ENCODE measurements around the gene NUCKS1.

NUCKS1 gene

GRCh38 chr1:205770618-205771017 is 20.6 kb upstream of the NUCKS1 start:
- CTCF ChIA-PET = interaction anchor here (0.5 kb wide), 1 partner anchor 12 kb away, joined by 6 read pairs; no protein-coding TSS in a partner anchor
- POLR2A ChIA-PET = no interaction called here
- no peak for TF ChIP-seq ARNT (IDR thresholded peaks at IDR 0.05)
- no peak for TF ChIP-seq ELF4 (IDR thresholded peaks at IDR 0.05)
- TF ChIP-seq SP1 (IDR thresholded peaks at IDR 0.05) = no peak
- no peak for TF ChIP-seq L3MBTL2 (conservative IDR thresholded peaks at IDR 0.05)
- TF ChIP-seq HDGF (IDR thresholded peaks at IDR 0.05; ENCODE audit: borderline replicate concordance) = no peak
- no peak for TF ChIP-seq FOXA1 (IDR thresholded peaks at IDR 0.05)
- TF ChIP-seq ZNF384 (IDR thresholded peaks at IDR 0.05) = no peak
- DNase-seq (ENCODE audit: extremely low spot score) = no peak

GRCh38 chr1:205769641-205770365 is 19.8 kb upstream of the NUCKS1 start:
- ChIA-PET POLR2A (interaction anchor here (0.9 kb wide), 1 partner anchor 42 kb away, joined by 3 read pairs; no protein-coding TSS in a partner anchor), CTCF (no interaction called here)
- no peak for DNase-seq (ENCODE audit: extremely low spot score)
- no peak for TF ChIP-seq CTBP1 (IDR thresholded peaks at IDR 0.05; ENCODE audit: borderline replicate concordance)
- no peak for TF ChIP-seq SUZ12 (IDR thresholded peaks at IDR 0.05)
- TF ChIP-seq BHLHE40 (IDR thresholded peaks at IDR 0.05; ENCODE audit: borderline replicate concordance) = no peak
- no peak for TF ChIP-seq L3MBTL2 (conservative IDR thresholded peaks at IDR 0.05)
- no peak for TF ChIP-seq NFRKB (IDR thresholded peaks at IDR 0.05)
- no peak for TF ChIP-seq FOXK2 (IDR thresholded peaks at IDR 0.05)
- TF ChIP-seq TARDBP (IDR thresholded peaks at IDR 0.05) = no peak
- TF ChIP-seq FOXA1 (IDR thresholded peaks at IDR 0.05) = no peak
- TF ChIP-seq LEF1 (IDR thresholded peaks at IDR 0.05; ENCODE audit: borderline replicate concordance) = no peak
- TF ChIP-seq ARNT (IDR thresholded peaks at IDR 0.05) = no peak
- no peak for TF ChIP-seq HDGF (IDR thresholded peaks at IDR 0.05; ENCODE audit: borderline replicate concordance)
- TF ChIP-seq ZNF384 (IDR thresholded peaks at IDR 0.05) = no peak
- no peak for TF ChIP-seq PKNOX1 (IDR thresholded peaks at IDR 0.05)
- TF ChIP-seq SP1 (IDR thresholded peaks at IDR 0.05) = no peak
- TF ChIP-seq ELF4 (IDR thresholded peaks at IDR 0.05) = no peak
- TF ChIP-seq FOXM1 (IDR thresholded peaks at IDR 0.05; ENCODE audit: borderline replicate concordance) = no peak

- CTCF ChIA-PET = no interaction called here
- TF ChIP-seq NFRKB (IDR thresholded peaks at IDR 0.05) = no peak
- no peak for TF ChIP-seq ELF4 (IDR thresholded peaks at IDR 0.05)
- no peak for TF ChIP-seq HDGF (IDR thresholded peaks at IDR 0.05; ENCODE audit: borderline replicate concordance)
- TF ChIP-seq ARNT (IDR thresholded peaks at IDR 0.05) = no peak
- no peak for TF ChIP-seq LEF1 (IDR thresholded peaks at IDR 0.05; ENCODE audit: borderline replicate concordance)
- POLR2A ChIA-PET = interaction anchor here (0.7 kb wide), 1 partner anchor 43 kb away, joined by 3 read pairs; no protein-coding TSS in a partner anchor
- DNase-seq (ENCODE audit: extremely low spot score) = no peak
These were observed 17.3 kb upstream of the NUCKS1 start for GRCh38 chr1:205767248-205767647.

GRCh38 chr1:205766570-205766969 is 16.6 kb upstream of the NUCKS1 start:
- no peak for TF ChIP-seq BHLHE40 (IDR thresholded peaks at IDR 0.05; ENCODE audit: borderline replicate concordance)
- DNase-seq (ENCODE audit: extremely low spot score) = no peak
- ChIA-PET POLR2A (interaction anchor here (1.0 kb wide), 1 partner anchor 17 kb away, joined by 3 read pairs; no protein-coding TSS in a partner anchor), CTCF (no interaction called here)

GRCh38 chr1:205766038-205766437 is 16.1 kb upstream of the NUCKS1 start:
- POLR2A ChIA-PET = interaction anchor here (1.0 kb wide), 1 partner anchor 17 kb away, joined by 3 read pairs; no protein-coding TSS in a partner anchor
- DNase-seq (ENCODE audit: extremely low spot score) = no peak
- CTCF ChIA-PET = no interaction called here
- no peak for TF ChIP-seq LEF1 (IDR thresholded peaks at IDR 0.05; ENCODE audit: borderline replicate concordance)
- no peak for TF ChIP-seq TARDBP (IDR thresholded peaks at IDR 0.05)

GRCh38 chr1:205764578-205764977 is 14.6 kb upstream of the NUCKS1 start:
- no peak for DNase-seq (ENCODE audit: extremely low spot score)
- CTCF ChIA-PET = interaction anchor here (1.1 kb wide), 1 partner anchor 213 kb away, joined by 3 read pairs; no protein-coding TSS in a partner anchor
- TF ChIP-seq FOXM1 (IDR thresholded peaks at IDR 0.05; ENCODE audit: borderline replicate concordance) = no peak; the same call in 1 of the 2 replicates
- TF ChIP-seq SP1 (IDR thresholded peaks at IDR 0.05) = no peak
- no peak for TF ChIP-seq BHLHE40 (IDR thresholded peaks at IDR 0.05; ENCODE audit: borderline replicate concordance)
- no peak for TF ChIP-seq NFRKB (IDR thresholded peaks at IDR 0.05)
- no peak for TF ChIP-seq PKNOX1 (IDR thresholded peaks at IDR 0.05)
- TF ChIP-seq LEF1 (IDR thresholded peaks at IDR 0.05; ENCODE audit: borderline replicate concordance) = no peak
- TF ChIP-seq TARDBP (IDR thresholded peaks at IDR 0.05) = no peak
- POLR2A ChIA-PET = no interaction called here

GRCh38 chr1:205763980-205764379 is 14.0 kb upstream of the NUCKS1 start:
- TF ChIP-seq FOXM1 (IDR thresholded peaks at IDR 0.05; ENCODE audit: borderline replicate concordance) (no peak), TARDBP (IDR thresholded peaks at IDR 0.05) (no peak), ARNT (IDR thresholded peaks at IDR 0.05) (no peak), FOXA1 (IDR thresholded peaks at IDR 0.05) (no peak), HDGF (IDR thresholded peaks at IDR 0.05; ENCODE audit: borderline replicate concordance) (no peak), ZNF384 (IDR thresholded peaks at IDR 0.05) (no peak)
- CTCF ChIA-PET = no interaction called here
- DNase-seq (ENCODE audit: extremely low spot score) = no peak
- POLR2A ChIA-PET = interaction anchor here (0.6 kb wide), 1 partner anchor 15 kb away, joined by 3 read pairs; no protein-coding TSS in a partner anchor

Data from HEK293T (cell line).